Stimulated activated CD4-positive, alpha-beta T cell treated with anti-CD3 and anti-CD28 coated beads, Interleukin-12 subunit alpha, Interleukin-12 subunit beta, amount 100 ng/mL, for 48 hours (primary cell): ENCODE data around the gene CLDN10.
A peak's percentile ranks its signal among the peaks of the same experiment; 100 is the strongest.

Experiments
- DNase-seq, 3 donors: peaks; one replicate each; pipeline ENCODE4 v3.0.0-alpha.2; 2020; ENCODE audit warnings: low read depth in 2 of 3, low spot score in 1 of 3

Gene CLDN10

DNA sequence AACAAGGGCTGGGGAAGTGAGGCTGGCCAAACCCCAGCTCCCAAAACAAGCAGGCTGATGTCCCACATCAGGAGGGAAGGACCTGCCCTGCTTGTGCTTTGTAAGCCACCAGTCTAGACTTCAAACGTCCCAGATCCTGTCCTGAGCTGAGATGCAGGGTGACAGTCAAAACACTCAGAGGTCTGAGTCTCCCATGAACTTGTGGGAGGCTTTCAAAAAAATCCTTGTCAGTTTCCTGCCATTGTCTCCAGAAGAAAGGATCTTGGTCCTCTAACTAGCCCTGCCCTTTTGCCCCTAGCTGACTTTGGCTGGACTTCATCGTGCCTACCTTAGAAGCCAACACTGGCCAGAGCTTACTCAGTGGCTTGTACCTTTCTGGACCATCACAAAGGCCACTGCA, 48.7 kb downstream of the CLDN10 start:
- DNase-seq, result no peak

DNA sequence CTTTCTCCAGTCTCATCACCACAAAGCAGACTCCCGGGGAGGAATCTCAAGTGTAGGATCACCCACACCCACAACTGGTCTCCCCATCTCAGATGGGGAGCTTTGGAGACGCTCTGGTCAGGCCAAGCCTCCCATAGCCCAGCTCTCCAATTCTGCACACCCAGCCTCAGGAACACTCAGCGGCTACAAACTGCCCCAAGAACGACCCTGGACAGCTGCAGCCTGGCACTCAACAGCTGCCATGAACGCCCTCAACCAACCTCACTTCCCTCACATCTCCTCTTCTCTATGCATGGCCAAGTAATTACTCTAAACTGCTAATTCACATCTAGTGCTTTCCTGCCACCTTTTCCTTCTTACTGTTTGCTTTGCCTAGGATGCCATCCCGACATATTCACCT, 49.4 kb downstream of the CLDN10 start:
- DNase-seq, result no peak

DNA sequence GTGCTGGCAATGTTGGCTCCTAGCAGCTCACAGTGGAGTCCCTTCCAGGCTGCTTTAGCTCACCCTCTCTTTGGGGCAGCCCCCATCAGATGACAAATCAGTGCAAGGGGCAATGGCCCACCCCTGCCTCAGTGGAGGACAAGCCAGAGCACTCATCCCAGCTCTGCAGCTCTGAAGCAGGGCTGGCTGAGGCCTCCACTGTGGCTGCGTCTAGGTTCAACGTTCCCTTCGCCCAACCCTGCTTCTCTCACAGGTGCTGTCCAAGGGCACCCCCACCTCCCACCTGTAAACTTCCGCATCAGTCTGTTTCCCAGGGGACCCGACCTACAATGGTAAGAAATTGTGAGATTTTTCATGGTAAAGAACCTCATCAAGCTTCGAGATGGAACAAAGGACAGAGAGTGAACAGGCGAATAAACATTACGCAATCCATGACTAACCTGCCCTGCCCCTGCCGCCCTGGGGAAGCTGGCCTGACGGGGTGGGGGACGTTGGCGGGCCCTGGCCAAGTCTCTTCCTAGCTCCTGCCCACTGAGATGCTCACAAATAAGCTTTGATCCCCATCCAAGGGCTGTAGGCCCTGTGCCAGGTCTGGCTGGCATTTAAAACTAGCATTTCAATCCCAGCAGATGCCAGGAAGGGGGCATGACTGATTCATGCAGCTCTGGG, 51.5 kb downstream of the CLDN10 start:
- DNase-seq, result no peak

DNA sequence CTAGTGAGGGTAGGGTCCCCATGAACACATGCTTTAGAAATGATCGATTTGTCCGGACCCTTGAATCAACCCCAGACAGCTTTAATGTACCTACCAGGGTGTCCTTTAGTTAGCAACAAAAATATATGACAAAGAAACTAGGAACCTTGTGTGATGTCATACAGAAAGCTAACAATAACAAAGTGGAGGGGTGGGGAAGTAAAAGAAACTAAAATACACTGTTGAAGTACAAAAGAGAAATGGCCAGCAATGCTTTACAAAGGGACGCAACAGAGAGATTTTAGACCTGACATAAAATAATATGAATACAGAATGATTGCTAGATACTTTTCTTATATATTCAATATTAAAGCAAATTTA, 52.0 kb downstream of the CLDN10 start:
- no peak for DNase-seq

DNA sequence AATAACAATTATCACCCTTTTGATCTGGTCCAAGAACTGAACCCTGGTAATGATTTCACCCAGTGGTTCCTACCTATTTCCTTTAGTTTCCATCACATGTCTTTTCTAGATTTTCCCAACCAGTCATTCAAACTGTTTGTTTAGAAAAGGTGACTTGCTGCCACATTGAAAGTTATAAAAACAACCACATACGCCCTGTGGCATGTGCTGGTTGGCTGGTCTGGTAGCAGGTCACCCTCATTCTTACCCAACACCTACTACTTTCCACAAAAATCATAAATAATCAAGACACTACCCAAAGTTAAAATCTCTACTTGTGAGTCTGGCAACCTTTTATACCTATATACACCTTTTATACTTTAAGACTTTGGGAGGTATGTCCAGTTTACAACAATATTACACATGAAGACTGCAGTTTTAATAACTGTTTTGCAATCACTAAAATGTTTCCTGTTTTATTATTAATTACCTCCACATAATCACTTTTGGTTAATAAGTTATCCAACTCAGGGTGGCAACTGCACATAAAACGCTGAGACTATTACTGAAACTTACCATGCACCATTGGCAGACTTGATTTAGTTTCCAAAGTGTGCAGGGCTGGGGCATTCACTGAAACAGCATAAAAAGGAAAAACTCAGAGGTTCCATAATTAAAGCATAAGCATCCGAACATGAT, 53.1 kb downstream of the CLDN10 start:
- no peak for DNase-seq

DNA sequence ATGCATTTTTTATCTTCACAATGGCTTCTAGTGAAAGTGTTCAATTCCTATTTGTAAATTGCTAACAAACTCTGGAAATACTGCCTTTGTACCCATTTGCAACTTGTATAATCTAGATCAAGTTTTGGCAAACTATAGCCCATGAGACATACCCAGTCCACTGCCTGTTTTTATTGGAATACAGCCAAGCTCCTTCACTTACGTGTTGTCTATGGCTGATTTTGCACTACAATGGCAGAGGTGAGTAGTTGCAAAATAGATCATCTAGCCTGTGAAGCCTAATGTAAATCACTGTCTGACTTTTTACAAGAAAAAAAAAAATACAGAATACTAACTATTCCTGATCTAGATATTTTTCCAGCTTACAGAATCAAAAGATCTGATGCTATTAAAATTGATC, 54.8 kb downstream of the CLDN10 start:
- DNase-seq, result no peak

DNA sequence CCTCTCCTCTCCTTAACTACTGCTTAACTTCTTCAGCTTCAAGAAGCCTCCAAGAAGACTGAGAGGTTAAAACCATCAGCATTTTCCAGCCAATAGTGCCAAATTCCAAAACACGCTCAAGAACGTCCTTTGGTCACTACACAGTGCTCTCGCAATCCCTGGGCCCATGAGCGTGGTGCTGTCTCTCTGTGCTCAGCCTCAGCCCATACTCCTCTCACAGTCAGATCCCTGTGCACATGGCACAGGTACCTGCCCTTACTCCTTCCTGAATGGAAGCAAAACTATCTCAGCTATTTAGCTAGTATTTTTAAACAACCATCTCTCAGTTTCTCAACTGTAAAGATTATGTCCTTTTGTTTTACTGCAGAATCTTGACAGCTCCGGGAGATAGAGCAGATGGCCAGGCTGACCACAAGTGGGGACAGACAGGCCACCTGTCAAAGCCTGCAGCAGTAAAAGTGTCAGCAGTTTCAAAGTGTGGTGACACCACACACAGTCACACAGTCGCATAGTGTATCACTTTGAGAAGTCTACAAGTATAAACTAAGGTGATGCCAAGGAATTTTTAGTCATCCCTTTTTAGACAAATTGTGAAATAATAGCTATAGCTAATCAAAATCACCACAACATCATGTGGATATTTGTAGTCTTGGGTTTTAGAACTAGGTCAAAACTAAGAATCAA, 56.3 kb downstream of the CLDN10 start:
- DNase-seq, result no peak

DNA sequence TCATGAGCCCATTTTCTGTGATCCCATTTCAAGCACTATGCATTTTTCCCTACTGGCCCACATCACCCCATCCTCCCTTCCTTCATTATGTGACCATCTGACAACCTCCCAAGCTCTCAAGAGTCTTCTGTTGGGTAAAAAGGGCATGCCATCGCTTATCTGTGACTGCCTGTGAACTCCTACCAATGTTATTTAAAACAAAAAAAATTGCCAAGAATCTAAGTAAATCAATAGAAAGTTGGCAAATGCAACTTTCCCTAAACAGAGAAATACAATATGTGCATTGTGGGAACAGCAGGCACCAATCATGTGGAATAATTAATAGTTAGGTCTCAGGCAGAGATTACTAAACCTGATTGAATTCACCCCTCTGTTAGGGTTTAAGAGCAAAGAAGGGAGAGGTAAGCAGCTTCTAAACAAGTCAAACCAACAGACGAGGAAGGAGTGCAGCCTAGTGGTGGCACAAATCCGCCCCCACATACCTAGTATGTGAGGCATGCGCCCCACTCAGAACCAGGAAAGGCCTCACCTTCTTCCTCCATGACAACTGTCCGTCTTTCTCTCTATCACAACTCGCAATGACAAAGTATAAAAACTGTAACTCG, 62.2 kb downstream of the CLDN10 start:
- DNase-seq, result no peak

DNA sequence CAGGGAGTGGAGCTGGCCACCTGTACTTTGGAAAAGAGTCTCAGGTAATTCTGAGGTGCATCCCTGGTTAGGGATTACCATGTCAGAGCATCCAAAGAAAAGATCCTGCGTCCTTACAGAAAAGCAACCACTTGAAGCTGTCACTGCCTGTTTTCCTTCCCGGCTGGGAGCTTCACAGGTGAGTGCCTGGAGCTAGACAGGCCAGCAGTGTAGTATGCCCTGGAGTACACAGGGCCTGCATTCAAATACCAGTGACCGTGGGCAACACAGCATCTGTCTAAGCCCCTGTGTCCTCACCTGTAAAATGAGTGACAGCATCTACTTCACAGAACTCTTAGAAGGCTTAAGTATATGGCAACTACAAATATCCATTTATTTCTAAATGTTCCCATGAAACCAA, 63.0 kb downstream of the CLDN10 start:
- no peak for DNase-seq

DNA sequence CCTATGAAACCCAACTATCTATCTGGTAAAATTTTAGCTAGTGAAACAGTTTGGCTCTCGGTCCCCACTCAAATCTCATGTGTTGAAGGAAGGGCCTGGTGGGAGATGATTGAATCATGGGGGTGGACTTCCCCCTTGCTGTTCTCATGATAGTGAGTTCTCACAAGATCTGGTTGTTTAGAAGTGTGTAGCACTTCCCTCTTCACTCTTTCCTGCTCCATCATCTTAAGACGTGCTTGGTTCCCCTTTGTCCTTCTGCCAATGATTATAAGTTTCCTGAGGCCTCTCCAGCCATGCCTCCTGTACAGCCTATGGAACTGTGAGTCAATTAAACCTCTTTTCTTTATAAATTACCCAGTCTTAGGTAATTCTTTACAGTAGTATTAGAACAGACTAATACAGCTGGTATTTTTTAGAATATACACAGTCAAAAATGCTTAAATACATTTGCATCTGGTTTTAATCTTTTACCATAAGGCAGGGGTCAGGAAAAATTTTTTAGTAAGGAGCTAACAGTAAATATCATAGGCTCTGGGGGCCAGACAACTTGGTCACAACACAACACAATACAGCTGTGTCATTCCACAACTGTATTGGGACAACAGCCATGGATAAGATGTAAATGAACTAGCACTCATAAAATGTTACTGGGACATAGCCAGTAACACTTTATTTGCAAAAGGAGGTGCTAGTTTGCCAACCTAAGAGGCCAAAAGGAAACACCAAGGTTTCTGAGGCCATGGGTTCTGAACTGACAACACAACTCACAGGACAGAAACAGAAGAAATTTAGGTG, 67.7 kb downstream of the CLDN10 start:
- DNase-seq, result no peak

DNA sequence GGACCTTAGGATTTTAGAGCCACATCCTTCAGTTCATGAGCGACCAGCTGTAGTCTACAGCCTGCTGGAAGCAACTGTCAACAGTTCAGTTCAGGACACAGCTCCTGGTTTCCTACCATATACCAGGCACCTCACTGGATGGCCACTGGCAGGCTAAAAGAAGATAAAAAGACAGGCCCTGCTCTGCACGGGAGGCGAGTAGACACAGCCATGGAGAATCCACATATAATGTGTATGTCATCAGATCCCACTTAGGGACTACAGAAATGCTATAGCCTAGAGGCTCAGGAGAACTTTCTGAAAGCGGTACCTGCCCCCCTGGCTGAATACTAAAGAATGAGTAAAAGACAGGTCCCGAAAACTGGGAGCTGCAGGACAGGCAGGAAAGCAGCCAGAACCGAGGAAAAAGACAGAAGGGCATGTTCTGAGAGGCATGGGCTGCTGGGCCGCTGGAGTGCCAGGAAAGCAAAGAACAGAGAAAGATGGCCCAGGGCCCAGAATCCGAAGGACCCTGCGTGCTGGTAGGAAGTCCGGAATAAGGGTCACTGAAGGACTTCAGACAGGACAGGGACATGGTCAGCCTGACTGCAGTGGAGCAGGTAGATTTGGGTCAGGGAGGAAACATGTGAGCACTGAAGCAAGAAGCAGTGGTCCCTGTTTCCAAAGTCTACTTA, 68.4 kb downstream of the CLDN10 start:
- DNase-seq, result no peak

DNA sequence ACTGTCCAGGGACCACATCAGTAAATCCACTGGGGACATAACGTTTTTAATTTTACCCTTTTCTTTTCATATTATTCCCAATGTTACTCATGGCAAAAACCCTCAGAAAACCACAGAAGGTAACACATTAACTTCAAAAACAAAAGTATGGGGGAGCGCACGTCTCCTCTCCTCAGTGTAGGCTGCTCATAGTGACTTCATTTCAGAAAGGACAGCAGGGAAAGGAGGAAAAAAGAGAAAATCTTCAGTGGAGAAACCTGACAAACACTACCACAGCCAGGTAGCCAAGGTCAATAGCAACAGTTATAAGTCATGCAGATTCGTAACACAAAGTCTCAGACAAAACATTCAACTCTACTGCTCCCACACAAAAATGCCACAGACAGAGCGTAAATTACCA, 70.6 kb downstream of the CLDN10 start:
- DNase-seq, result no peak

DNA sequence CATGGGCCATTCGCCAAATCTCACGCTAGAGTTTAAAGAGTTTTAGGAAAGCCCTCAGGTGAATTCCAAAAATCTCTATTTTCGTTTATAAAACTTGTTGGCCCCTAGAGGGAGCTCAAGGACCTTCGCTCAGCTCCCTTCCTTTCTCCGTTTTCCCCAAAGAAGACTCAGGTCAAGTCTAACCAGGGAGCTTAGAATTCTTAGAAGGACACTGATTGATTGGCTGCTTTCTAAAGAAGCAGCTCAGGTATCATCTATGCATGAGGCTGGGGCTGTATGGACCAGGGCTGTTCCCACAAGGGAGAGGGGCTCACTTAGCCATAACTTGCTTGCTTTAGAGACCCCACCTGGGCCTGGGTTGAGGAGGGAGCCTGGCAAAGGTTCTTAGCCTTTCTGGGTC, 71.5 kb downstream of the CLDN10 start:
- peak in 1 of 3 donors; percentile 22 for DNase-seq

DNA sequence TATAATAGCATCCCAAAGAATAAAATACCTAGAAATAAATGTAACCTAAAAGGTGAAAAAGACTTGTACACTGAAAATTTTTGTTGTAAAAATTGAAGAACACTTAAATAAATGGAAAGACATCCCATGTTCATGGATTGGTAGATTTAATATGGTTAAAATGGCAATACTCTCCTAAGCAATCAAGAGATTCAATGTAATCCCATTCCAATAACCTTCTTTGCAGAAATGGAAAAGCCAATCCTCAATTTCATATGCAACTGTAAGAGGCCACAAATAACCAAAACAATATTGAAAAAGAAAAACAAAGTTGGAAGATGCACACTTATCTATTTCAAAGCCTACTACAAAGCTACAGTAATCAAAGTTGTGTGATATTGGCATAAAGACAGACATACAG, 74.2 kb downstream of the CLDN10 start:
- no peak for DNase-seq

DNA sequence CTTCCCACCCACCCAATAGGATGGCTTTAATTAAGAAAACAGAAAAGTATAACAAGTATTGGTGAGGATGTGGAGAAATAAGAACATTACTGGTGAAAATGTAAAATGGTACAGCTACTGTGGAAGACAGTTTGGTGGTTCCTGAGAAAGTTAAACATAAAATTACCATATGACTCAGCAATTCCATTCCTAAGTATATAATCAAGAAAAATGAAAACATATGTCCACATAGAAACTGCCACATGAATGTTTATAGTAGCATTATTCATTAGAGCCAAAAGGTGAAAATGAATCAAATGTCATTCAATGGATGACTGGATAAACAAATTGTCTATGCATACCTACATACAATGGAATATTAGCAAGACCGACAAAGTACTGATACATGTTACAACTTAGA, 75.1 kb downstream of the CLDN10 start:
- no peak for DNase-seq

DNA sequence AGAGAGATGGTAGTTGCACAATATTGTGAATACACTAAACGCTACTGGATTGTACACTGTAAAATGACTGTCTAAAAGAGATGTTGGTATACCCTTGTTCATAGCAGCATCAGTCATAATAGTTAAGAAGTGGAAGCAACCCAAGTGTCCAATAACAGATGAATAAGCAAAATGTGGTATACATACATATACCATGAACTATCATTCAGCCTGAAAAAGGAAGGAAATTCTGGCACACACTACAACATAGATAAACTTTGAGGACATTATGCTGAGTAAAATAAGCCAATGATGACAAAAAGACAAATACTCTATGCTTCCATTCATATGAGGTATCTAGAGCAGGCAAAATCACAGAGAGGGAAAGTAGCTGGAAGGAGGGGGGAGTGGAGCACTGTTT, 76.0 kb downstream of the CLDN10 start:
- DNase-seq, result no peak

DNA sequence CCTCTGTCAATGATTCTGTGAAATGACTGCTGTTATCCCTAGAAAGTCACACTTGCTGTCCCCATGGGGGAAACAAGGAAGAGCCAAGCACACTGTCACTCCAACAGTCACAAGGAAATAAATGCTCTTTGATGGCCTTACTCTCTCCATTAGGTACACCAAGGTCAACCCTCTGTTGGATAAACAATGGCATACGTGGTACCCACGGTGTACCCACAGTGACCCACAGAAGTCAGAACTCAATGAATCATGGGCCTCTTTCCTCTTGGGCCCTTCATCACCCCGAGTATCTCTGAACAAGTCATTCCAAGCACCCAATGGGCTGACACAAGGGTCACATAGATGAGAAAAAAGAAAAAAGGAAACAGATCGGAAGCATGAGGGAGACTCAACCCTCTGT, 76.6 kb downstream of the CLDN10 start:
- no peak for DNase-seq
